Epithelial cell of proximal tubule (primary cell): ENCODE data around the gene ZNF132. TPM values are rescaled to one million over a fixed set of nuclear protein-coding genes. Genes with fewer than 3 reads are reported as not detected.

Source experiments
- DNase-seq: peaks from one replicate; pipeline ENCODE4 v3.0.0-alpha.2; 2011; ENCODE audit warnings: low read depth
- H3K4me3 ChIP-seq: 2 replicates; pipeline ENCODE4 v1.5.1; 2011; ENCODE audit warnings: low read depth, mild to moderate bottlenecking, low read length
- total RNA-seq: library from RNA; depleted of rRNA; stranded (reverse); fragments of >200 nt; gene quantifications from 2 replicates; pipeline ENCODE4 v1.2.3, GENCODE V29; 2015
- TF ChIP-seq, protein P1 (sequence below): conservative IDR thresholded peaks from 2 replicates; pipeline ENCODE4 v1.5.1; 2012; ENCODE audit warnings: low read depth, mild to moderate bottlenecking, low read length

ZNF132 gene
- total RNA-seq, 1 donor from 2014 or later: 1.8 TPM

DNA sequence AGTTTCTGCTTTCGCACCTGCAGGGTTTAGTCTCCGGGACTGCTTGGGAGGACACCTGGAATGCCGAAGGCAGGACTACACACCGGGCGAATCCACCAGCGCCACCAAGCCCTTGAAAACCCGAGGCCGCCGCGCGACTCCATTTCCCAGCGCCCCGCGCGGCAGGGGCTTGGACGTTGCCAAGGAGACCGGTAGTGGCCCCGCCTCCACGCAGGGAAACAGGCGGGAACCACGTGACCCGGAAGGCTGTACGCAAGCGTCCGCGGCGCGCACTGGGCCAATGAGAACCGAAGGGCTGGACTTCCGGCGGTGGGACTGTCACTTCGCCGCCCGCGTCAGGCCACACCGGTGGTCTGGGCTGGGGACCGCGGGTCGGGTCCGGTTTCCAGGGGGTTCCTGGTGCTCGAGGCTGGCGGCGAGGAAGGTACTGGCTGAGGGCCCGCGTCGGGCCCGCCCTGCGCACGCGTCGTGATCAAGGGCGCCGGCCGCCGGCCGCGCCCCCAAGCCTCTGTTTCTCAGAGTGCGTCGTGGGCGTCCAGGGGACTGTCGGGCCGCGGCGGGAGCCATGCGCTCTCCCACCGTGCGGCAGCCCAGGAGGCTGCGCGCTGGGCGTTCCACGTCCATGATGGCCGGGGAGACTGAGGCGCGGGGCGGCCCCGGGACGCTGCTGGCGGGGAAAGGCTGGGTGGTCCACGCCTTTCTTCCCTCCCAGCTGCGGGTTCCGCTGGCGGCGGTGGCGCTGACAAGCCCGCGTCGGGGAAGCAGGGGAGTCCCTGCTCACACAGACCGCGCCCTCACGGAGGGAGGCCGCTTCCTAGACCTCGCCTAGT, 27.0 kb upstream of the ZNF132 start, which contains the start of gene ZNF324:
Gene ZNF324, plus strand, starts transcription at position 321 of the 830 bp plus-strand sequence. CDS start 2,106 bp downstream, outside the sequence.
- peak within 1 kb of the TSS; percentile 96 for H3K4me3 ChIP-seq
- DNase-seq: no peak
- TF ChIP-seq, protein P1, sequence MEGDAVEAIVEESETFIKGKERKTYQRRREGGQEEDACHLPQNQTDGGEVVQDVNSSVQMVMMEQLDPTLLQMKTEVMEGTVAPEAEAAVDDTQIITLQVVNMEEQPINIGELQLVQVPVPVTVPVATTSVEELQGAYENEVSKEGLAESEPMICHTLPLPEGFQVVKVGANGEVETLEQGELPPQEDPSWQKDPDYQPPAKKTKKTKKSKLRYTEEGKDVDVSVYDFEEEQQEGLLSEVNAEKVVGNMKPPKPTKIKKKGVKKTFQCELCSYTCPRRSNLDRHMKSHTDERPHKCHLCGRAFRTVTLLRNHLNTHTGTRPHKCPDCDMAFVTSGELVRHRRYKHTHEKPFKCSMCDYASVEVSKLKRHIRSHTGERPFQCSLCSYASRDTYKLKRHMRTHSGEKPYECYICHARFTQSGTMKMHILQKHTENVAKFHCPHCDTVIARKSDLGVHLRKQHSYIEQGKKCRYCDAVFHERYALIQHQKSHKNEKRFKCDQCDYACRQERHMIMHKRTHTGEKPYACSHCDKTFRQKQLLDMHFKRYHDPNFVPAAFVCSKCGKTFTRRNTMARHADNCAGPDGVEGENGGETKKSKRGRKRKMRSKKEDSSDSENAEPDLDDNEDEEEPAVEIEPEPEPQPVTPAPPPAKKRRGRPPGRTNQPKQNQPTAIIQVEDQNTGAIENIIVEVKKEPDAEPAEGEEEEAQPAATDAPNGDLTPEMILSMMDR: no peak

DNA sequence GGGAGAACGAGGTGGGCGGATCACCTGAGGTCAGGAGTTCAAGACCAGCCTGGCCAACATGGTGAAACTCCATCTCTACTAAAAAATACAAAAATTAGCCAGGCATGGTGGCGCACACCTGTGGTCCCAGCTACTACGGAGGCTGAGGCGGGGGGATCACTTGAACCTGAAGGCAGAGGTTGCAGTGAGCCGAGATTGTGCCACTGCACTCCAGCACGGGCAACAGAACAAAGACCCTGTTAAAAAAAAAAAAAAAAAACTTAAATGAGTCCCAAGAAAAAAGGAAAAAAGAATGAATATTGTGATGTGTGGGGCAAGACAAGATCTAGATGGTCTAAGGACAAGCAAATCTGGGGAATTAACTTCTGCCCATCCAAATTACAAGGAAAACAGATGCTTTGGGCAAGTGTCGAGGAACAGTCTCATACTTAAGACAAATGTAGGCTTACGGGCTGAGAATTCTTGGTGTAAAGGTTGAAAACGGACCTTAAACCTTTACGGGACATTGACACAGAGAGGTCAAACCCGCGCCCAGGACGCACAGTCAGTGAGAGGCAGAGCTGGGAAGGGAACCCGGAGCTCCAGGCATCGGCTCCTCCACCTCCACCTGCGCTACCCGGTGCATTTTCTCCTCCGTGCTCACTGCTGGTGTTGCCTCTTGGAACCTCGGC, 26.3 kb upstream of the ZNF132 start:
- DNase-seq: no peak
- H3K4me3 ChIP-seq: peak overlapping the region; percentile 96
- TF ChIP-seq, protein P1: no peak

DNA sequence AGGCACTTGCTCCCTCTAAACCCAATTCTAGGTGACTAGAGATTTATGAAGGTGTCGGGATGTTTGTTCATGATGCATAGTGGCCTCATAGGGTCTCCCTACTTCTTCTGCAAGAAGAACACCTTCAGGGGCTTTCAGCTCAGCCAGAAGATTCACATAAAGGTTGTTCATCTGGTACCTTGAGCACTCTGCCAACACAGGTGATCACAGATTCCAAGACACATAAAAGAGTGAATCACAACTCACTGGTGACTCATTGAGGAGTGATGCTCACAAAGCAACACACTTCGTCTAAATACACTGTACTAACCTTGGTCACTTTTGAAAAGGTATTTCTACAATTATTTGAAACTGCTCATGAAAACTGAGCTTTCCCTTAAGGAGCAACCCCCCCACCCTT, 20.1 kb upstream of the ZNF132 start:
- TF ChIP-seq, protein P1: no peak
- H3K4me3 ChIP-seq: no peak overlapping the region
- DNase-seq: no peak

DNA sequence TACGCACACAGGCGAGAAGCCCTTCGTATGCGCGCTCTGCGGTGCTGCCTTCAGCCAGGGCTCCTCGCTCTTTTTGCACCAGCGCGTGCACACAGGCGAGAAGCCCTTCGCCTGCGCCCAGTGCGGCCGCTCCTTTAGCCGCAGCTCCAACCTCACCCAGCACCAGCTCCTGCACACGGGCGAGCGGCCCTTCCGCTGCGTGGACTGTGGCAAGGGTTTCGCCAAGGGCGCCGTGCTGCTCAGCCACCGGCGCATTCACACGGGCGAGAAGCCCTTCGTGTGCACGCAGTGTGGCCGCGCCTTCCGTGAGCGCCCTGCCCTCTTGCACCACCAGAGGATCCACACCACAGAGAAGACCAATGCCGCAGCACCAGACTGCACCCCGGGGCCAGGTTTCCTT, 16.2 kb upstream of the ZNF132 start:
- no peak overlapping the region for H3K4me3 ChIP-seq
- TF ChIP-seq, protein P1: no peak
- DNase-seq: no peak

DNA sequence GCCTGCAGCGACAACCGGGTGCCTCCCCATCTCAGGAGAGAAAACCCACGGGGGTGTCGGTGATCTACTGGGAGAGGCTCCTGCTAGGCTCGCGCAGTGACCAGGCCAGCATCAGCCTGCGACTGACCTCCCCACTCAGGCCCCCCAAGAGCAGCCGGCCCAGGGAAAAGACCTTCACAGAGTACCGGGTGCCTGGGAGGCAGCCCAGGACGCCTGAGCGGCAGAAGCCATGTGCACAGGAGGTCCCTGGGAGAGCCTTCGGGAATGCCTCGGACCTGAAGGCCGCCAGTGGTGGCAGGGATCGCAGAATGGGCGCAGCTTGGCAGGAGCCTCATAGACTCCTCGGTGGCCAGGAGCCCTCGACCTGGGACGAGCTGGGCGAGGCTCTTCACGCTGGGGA, 15.4 kb upstream of the ZNF132 start:
- TF ChIP-seq, protein P1: no peak
- no peak overlapping the region for H3K4me3 ChIP-seq
- no peak for DNase-seq

DNA sequence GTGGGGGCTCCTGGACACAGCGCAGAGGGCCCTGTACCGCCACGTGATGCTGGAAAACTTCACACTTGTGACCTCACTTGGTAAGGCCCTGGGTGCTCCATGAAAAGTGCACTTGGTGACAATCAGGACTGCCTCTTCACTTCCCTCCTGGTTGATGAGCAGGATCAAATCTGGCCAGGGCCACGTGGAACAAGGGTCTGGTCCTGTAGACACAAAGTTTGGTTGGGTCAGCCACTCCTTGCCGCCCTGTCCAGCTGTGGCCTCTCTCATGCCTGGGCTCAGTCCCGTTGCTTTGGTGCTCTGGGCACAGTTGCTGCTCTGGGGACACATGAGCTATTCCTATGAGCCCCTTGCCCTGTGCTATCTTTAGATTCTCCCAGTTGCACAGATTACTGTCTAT, 13.8 kb upstream of the ZNF132 start:
- no peak for DNase-seq
- H3K4me3 ChIP-seq: no peak overlapping the region
- TF ChIP-seq, protein P1: no peak
